HepG2 (cell line): ENCODE measurements around the gene MTIF2. TPM values are rescaled to one million over a fixed set of nuclear protein-coding genes. Genes with fewer than 3 reads are reported as not detected.
A peak's percentile ranks its signal among the peaks of the same experiment; 100 is the strongest.

Experiments used
- AKAP8 ChIP-seq: sonication (generic); formaldehyde crosslinking; IDR thresholded peaks from 2 replicates; pipeline ENCODE4 v1.5.1; 2020; ENCODE audit warnings: mild to moderate bottlenecking, missing genetic modification reagents
- EHMT2 ChIP-seq: fragments of 200-600 bp; sonication (generic); IDR thresholded peaks from 2 replicates; pipeline ENCODE4 v1.7.0; 2017; ENCODE audit warnings: antibody characterized with exemption, low read depth, low read length, borderline replicate concordance
- GFI1 ChIP-seq: sonication (generic); formaldehyde crosslinking; IDR thresholded peaks from 2 replicates; pipeline ENCODE4 v1.5.0; 2020; ENCODE audit warnings: missing genetic modification reagents, mild to moderate bottlenecking, borderline replicate concordance
- HCFC1 ChIP-seq: fragments of 150-350 bp; IDR thresholded peaks from 2 replicates; pipeline ENCODE4 v1.6.1; 2014; ENCODE audit warnings: low read depth, low read length
- HOXA7 ChIP-seq: sonication (generic); formaldehyde crosslinking; IDR thresholded peaks from 2 replicates; pipeline ENCODE4 v1.8.1; 2022; ENCODE audit warnings: mild to moderate bottlenecking, missing genetic modification reagents, moderate library complexity
- IKZF1 ChIP-seq: fragments of 450-650 bp; IDR thresholded peaks from 2 replicates; pipeline ENCODE4 v1.7.1; 2016
- KLF9 ChIP-seq: IDR thresholded peaks from 2 replicates; pipeline ENCODE4 v1.6.1; 2016; ENCODE audit warnings: low read depth
- PRPF4 ChIP-seq: fragments of 200-400 bp; formaldehyde crosslinking; IDR thresholded peaks from 2 replicates; pipeline ENCODE4 v1.6.1; 2016; ENCODE audit warnings: low read length, low read depth; ENCODE audit not compliant: poor library complexity, severe bottlenecking
- RFX1 ChIP-seq: fragments of 450-650 bp; IDR thresholded peaks from 2 replicates; pipeline ENCODE4 v1.6.1; 2017
- SIN3B ChIP-seq: fragments of 150-350 bp; IDR thresholded peaks from 2 replicates; pipeline ENCODE4 v1.6.1; 2014; ENCODE audit warnings: low read length
- SMAD3 ChIP-seq: sonication (generic); formaldehyde crosslinking; IDR thresholded peaks from 2 replicates; pipeline ENCODE4 v1.4.0; 2020; ENCODE audit warnings: missing genetic modification reagents
- TBP ChIP-seq: sonication (generic); formaldehyde crosslinking; IDR thresholded peaks from 2 replicates; pipeline ENCODE4 v1.5.0; 2020; ENCODE audit warnings: missing genetic modification reagents
- ZBTB3 ChIP-seq: sonication (generic); formaldehyde crosslinking; IDR thresholded peaks from 2 replicates; pipeline ENCODE4 v1.4.0; 2020; ENCODE audit warnings: low read depth, mild to moderate bottlenecking, moderate library complexity, missing genetic modification reagents, borderline replicate concordance
- ZNF335 ChIP-seq: sonication (generic); formaldehyde crosslinking; IDR thresholded peaks from 2 replicates; pipeline ENCODE4 v1.4.0; 2020; ENCODE audit warnings: missing genetic modification reagents
- ZNF33B ChIP-seq: sonication (generic); formaldehyde crosslinking; IDR thresholded peaks from 2 replicates; pipeline ENCODE4 v1.5.1; 2020; ENCODE audit warnings: mild to moderate bottlenecking, missing genetic modification reagents
- ZNF496 ChIP-seq: sonication (generic); formaldehyde crosslinking; IDR thresholded peaks from 2 replicates; pipeline ENCODE4 v1.8.1; 2023; ENCODE audit warnings: mild to moderate bottlenecking, moderate library complexity, missing genetic modification reagents; ENCODE audit not compliant: insufficient replicate concordance
- ZNF749 ChIP-seq: sonication (generic); formaldehyde crosslinking; IDR thresholded peaks from 2 replicates; pipeline ENCODE4 v1.8.0; 2022; ENCODE audit warnings: mild to moderate bottlenecking, missing genetic modification reagents, moderate library complexity, borderline replicate concordance
- ZNF773 ChIP-seq: sonication (generic); formaldehyde crosslinking; IDR thresholded peaks from 2 replicates; pipeline ENCODE4 v1.4.0; 2020; ENCODE audit warnings: missing genetic modification reagents, borderline replicate concordance
- ZNF816 ChIP-seq: sonication (generic); formaldehyde crosslinking; IDR thresholded peaks from 2 replicates; pipeline ENCODE4 v1.8.0; 2022; ENCODE audit warnings: missing genetic modification reagents, mild to moderate bottlenecking, borderline replicate concordance
- ZSCAN29 ChIP-seq: sonication (generic); formaldehyde crosslinking; conservative IDR thresholded peaks from 2 replicates; pipeline ENCODE4 v1.4.0; 2020; ENCODE audit warnings: mild to moderate bottlenecking, missing genetic modification reagents
- polyA plus RNA-seq, 8 experiments: library from polyadenylated mRNA; depleted of rRNA in 3 of 8; stranded (reverse) in 7 of 8; unstranded in 1 of 8; fragments of >200 nt; fragmentation: Illumina TruSeq in 4 of 8; extraction: Trizol in 4 of 8; gene quantifications; 2 replicates each; pipeline versions ENCODE4 v1.2.1 to v1.2.3, GENCODE V29; 2011 to 2016; ENCODE audit warnings: low read depth in 4 of 8, missing spikeins in 1 of 8, mixed read lengths in 1 of 8; ENCODE audit not compliant: insufficient read depth in 1 of 8
- total RNA-seq, 5 experiments: library from RNA; depleted of rRNA; stranded (reverse); fragments of >200 nt; fragmentation: Illumina TruSeq; extraction: Trizol; gene quantifications; 2 replicates each; pipeline ENCODE4 v1.2.3, GENCODE V29; 2016; ENCODE audit warnings: low read depth in 1 of 5
- TF ChIP-seq, protein P1 (sequence below): sonication (generic); formaldehyde crosslinking; IDR thresholded peaks from 2 replicates; pipeline ENCODE4 v1.4.0; 2020; ENCODE audit warnings: missing genetic modification reagents, borderline replicate concordance
- TF ChIP-seq, protein P2 (sequence below): sonication (generic); formaldehyde crosslinking; IDR thresholded peaks from 2 replicates; pipeline ENCODE4 v1.4.0; 2020; ENCODE audit warnings: missing genetic modification reagents, borderline replicate concordance
- TF ChIP-seq, protein P3 (sequence below): IDR thresholded peaks from 2 replicates; pipeline ENCODE4 v1.6.1; 2016

Gene MTIF2
- total and polyA plus RNA-seq, 2 of the 13 experiments (the other 11 are each of a cell fraction or from before 2014, with no cell fraction given) = 32.1 to 92.1 TPM

DNA sequence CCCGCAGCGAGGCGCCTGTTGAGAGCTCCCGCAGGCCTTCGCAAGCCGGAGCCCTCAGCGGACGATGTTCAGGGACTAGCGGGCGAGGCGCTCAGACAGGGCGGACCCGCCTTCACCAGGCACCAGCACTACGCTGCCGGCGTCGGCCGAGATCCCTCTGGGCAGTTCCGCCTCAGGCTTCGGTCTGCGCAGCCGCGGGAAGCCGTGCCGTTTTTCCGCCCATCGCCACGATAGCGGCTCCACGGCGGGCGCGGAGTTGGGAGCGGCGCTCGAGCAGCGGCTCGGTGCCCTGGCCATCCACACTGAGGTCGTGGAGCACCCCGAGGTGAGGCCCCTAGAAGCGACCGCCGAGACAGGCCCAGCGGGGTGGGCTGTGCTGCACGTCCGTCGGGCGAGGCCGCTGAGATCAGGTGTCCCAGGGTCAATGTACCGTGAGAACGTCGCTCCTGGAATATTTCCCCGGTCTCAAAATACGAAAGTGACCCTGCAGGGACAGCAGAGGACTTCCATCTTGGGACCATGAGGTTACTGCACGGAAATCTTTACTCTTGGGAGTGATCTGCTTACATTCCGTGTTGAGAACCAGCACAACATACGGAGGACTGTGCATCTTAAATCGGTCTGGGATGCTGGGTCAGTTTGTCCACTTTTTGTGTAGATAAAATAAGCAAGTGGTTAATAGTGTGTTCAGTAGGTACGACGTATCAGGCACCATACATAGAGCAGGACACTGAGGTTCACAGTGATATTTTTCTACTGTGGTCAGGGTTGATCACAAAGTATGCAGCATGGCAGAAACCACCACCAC is 13.3 kb upstream of the MTIF2 start (continued):
- TF ChIP-seq, protein P1, sequence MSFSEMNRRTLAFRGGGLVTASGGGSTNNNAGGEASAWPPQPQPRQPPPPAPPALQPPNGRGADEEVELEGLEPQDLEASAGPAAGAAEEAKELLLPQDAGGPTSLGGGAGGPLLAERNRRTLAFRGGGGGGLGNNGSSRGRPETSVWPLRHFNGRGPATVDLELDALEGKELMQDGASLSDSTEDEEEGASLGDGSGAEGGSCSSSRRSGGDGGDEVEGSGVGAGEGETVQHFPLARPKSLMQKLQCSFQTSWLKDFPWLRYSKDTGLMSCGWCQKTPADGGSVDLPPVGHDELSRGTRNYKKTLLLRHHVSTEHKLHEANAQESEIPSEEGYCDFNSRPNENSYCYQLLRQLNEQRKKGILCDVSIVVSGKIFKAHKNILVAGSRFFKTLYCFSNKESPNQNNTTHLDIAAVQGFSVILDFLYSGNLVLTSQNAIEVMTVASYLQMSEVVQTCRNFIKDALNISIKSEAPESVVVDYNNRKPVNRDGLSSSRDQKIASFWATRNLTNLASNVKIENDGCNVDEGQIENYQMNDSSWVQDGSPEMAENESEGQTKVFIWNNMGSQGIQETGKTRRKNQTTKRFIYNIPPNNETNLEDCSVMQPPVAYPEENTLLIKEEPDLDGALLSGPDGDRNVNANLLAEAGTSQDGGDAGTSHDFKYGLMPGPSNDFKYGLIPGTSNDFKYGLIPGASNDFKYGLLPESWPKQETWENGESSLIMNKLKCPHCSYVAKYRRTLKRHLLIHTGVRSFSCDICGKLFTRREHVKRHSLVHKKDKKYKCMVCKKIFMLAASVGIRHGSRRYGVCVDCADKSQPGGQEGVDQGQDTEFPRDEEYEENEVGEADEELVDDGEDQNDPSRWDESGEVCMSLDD = peak; percentile 71; the same call in 1 of the 2 replicates
- TF ChIP-seq ZNF33B (CRISPR knock-in tag) (peak; percentile 97), ZNF749 (CRISPR knock-in tag) (0 out of 2 replicates have a peak, but pooled peaks have one; percentile 88), HOXA7 (CRISPR knock-in tag) (no peak), EHMT2 (no peak), SMAD3 (CRISPR knock-in tag) (peak; percentile 84), ZNF816 (CRISPR knock-in tag) (no peak; the same call in none of the 2 replicates), HCFC1 (0 out of 2 replicates have a peak, but pooled peaks have one; percentile 9), PRPF4 (no peak), GFI1 (CRISPR knock-in tag) (peak; percentile 74; the same call in 1 of the 2 replicates), SIN3B (no peak), ZNF773 (CRISPR knock-in tag) (peak; percentile 90; the same call in 1 of the 2 replicates), ZBTB3 (CRISPR knock-in tag) (no peak), TBP (CRISPR knock-in tag) (no peak), ZNF335 (peak; percentile 95), AKAP8 (CRISPR knock-in tag) (peak; percentile 91; the same call in 1 of the 2 replicates), ZNF496 (CRISPR knock-in tag) (no peak), IKZF1 (no peak), RFX1 (no peak), ZSCAN29 (CRISPR knock-in tag) (peak; percentile 90), KLF9 (CRISPR knock-in tag) (peak; percentile 81)
- TF ChIP-seq, protein P2, sequence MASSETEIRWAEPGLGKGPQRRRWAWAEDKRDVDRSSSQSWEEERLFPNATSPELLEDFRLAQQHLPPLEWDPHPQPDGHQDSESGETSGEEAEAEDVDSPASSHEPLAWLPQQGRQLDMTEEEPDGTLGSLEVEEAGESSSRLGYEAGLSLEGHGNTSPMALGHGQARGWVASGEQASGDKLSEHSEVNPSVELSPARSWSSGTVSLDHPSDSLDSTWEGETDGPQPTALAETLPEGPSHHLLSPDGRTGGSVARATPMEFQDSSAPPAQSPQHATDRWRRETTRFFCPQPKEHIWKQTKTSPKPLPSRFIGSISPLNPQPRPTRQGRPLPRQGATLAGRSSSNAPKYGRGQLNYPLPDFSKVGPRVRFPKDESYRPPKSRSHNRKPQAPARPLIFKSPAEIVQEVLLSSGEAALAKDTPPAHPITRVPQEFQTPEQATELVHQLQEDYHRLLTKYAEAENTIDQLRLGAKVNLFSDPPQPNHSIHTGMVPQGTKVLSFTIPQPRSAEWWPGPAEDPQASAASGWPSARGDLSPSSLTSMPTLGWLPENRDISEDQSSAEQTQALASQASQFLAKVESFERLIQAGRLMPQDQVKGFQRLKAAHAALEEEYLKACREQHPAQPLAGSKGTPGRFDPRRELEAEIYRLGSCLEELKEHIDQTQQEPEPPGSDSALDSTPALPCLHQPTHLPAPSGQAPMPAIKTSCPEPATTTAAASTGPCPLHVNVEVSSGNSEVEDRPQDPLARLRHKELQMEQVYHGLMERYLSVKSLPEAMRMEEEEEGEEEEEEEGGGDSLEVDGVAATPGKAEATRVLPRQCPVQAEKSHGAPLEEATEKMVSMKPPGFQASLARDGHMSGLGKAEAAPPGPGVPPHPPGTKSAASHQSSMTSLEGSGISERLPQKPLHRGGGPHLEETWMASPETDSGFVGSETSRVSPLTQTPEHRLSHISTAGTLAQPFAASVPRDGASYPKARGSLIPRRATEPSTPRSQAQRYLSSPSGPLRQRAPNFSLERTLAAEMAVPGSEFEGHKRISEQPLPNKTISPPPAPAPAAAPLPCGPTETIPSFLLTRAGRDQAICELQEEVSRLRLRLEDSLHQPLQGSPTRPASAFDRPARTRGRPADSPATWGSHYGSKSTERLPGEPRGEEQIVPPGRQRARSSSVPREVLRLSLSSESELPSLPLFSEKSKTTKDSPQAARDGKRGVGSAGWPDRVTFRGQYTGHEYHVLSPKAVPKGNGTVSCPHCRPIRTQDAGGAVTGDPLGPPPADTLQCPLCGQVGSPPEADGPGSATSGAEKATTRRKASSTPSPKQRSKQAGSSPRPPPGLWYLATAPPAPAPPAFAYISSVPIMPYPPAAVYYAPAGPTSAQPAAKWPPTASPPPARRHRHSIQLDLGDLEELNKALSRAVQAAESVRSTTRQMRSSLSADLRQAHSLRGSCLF (CRISPR knock-in tag) = no peak; the same call in 1 of the 2 replicates
- TF ChIP-seq, protein P3, sequence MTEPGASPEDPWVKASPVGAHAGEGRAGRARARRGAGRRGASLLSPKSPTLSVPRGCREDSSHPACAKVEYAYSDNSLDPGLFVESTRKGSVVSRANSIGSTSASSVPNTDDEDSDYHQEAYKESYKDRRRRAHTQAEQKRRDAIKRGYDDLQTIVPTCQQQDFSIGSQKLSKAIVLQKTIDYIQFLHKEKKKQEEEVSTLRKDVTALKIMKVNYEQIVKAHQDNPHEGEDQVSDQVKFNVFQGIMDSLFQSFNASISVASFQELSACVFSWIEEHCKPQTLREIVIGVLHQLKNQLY (CRISPR knock-in tag) = peak; percentile 58; the same call in 1 of the 2 replicates
